ENCODE data around the gene ZNF850. TPM values are rescaled to one million over a fixed set of nuclear protein-coding genes. Genes with fewer than 3 reads are reported as not detected.
"Not testable (repeated sequence)": the region's sequence is repeated elsewhere in the genome, so short reads cannot be mapped to it uniquely, and the experiment has no call there.

The ZNF850 gene
- total RNA-seq, 2 experiments from 2014 or later: 7.4 to 9.3 TPM

DNA sequence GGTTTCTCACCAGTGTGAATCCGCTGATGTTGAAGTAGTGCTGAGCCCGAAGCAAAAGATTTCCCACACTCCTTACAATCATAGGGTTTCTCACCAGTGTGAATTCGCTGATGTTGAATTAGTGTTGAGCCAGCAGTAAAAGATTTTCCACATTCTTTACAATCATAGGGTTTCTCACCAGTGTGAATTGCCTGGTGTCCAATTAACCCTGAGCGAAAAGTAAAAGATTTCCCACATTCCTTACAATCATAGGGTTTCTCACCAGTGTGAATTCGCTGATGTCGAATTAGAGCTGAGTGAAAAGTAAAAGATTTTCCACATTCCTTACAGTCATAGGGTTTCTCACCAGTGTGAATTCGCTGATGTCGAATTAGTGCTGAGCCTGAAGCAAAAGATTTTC is 23.0 kb downstream of the ZNF850 start:
- DNase-seq, H3K27ac Mint-ChIP-seq, H3K4me3 Mint-ChIP-seq, CTCF ChIA-PET, H3K4me1 Mint-ChIP-seq, POLR2A ChIA-PET, H3K27me3 Mint-ChIP-seq: not testable (repeated sequence)
- peaks cover 61% of the 10 kb centered on the region for H3K9me3 Mint-ChIP-seq
- H3K36me3 Mint-ChIP-seq (ENCODE audit: low read depth): peaks cover 85% of the 10 kb centered on the region

DNA sequence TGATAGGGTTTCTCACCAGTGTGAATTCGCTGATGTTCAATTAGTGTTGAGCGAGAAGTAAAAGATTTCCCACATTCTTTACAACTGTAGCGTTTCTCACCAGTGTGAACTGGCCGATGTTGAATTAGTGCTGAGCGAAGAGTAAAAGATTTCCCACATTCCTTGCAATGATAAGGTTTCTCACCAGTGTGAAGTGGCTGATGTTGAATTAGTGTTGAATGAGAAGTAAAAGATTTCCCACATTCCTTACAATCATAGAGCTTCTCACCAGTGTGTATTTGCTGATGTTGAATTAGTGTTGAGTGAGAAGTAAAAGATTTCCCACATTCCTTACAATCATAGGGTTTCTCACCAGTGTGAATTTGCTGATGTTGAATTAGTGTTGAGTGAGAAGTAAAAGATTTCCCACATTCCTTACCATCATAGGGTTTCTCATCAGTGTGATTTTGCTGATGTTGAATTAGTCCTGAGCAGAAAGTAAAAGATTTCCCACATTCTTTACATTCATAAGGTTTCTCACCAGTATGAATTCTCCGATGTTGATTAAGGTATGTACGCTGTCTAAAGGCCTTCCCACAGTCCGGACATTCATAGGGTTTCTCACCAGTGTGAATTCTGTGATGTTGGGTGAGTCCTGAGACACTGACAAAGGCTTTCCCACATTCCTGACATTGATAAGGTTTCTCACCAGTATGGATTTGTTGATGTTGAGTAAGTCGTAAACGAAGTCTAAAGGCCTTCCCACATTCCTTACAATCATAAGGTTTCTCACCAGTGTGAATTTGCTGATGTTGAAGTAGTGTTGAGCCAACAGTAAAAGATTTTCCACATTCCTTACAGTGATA is 24.0 kb downstream of the ZNF850 start:
- CTCF ChIA-PET: no interaction called here
- H3K36me3 Mint-ChIP-seq (ENCODE audit: low read depth): peaks cover 77% of the 10 kb centered on the region

DNA sequence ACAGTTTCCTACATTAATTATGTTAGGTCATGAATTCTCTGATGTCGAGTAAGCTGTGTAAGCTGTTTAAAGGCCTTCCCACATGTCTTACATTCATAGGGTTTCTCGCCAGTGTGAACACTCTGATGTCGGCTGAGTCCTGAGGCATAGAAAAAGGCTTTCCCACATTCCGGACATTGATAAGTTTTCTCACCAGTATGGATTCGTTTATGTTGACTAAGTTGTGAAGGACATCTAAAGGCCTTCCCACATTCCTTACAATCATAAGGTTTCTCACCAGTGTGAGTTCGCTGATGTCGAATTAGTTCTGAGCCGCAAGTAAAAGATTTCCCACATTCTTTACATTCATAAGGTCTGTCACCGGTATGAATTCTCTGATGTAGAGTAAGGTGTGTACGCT is 24.9 kb downstream of the ZNF850 start:
- CTCF ChIA-PET: interaction anchor here (0.6 to 0.7 kb wide), 2 partner anchors 10 to 948 kb away, joined by 4 read pairs; no protein-coding TSS in a partner anchor
- POLR2A ChIA-PET: no interaction called here
- Mint-ChIP-seq H3K4me1 (no peaks in the 10 kb centered on the region), H3K36me3 (ENCODE audit: low read depth) (peaks cover 72% of the 10 kb centered on the region), H3K27ac (no peak overlapping the region), H3K4me3 (no peak overlapping the region), H3K27me3 (no peaks in the 10 kb centered on the region), H3K9me3 (peaks cover 54% of the 10 kb centered on the region)
- no peak for DNase-seq

More for the DNA sequence above, 24.0 kb downstream of the ZNF850 start:
- no peak overlapping the region for H3K27ac Mint-ChIP-seq
- no peak overlapping the region for H3K4me3 Mint-ChIP-seq
- H3K4me1 Mint-ChIP-seq: no peaks in the 10 kb centered on the region
- peaks cover 55% of the 10 kb centered on the region for H3K9me3 Mint-ChIP-seq
- DNase-seq: no peak
- POLR2A ChIA-PET: no interaction called here
- no peaks in the 10 kb centered on the region for H3K27me3 Mint-ChIP-seq

DNA sequence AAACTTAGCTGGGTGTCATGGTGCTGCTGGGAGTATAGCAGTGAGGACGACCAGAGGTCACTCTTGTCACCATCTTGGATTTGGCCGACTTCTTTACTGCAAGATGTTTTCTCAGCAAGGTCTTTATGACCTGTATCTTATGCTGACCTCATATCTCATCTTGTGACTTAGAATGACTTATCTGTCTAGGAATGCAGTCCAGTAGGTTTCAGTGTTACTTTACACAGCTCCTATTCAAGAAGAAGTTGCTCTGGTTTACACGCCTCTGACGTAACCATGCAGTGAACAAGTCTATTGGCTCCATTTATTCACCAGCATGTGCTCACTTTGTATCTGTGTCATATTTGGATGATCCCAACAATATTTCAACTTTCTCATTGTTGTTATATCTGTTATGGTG is 26.7 kb downstream of the ZNF850 start:
- ChIA-PET CTCF (no interaction called here), POLR2A (no interaction called here)
- Mint-ChIP-seq H3K36me3 (ENCODE audit: low read depth) (peaks cover 59% of the 10 kb centered on the region), H3K4me1 (no peaks in the 10 kb centered on the region), H3K27ac (no peak overlapping the region), H3K9me3 (peaks cover 52% of the 10 kb centered on the region), H3K27me3 (no peaks in the 10 kb centered on the region), H3K4me3 (no peak overlapping the region)
- DNase-seq: no peak

DNA sequence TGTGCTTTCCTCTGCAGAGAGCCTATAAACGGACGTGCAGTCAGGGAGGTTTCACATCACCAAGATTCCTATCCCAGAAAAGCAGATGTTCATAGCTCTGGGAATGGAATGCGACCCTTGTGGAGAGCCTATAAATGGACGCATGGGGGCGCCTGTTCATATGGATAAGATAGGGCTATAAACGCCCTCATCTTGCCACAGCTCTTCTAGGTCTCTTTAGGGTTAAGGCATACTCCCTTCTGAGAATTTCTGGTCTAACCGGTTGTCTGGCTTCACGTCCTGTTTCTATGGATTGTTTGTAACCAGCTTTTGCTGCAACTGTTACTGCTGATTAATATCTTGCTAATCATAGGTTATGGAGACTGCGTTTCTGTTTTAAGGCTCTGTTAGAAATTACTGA is 36.4 kb downstream of the ZNF850 start:
- Mint-ChIP-seq H3K9me3 (peaks cover 69% of the 10 kb centered on the region), H3K36me3 (ENCODE audit: low read depth) (peaks cover 41% of the 10 kb centered on the region)
- POLR2A ChIA-PET, H3K4me3 Mint-ChIP-seq, CTCF ChIA-PET, H3K4me1 Mint-ChIP-seq, H3K27me3 Mint-ChIP-seq, DNase-seq, H3K27ac Mint-ChIP-seq: not testable (repeated sequence)

DNA sequence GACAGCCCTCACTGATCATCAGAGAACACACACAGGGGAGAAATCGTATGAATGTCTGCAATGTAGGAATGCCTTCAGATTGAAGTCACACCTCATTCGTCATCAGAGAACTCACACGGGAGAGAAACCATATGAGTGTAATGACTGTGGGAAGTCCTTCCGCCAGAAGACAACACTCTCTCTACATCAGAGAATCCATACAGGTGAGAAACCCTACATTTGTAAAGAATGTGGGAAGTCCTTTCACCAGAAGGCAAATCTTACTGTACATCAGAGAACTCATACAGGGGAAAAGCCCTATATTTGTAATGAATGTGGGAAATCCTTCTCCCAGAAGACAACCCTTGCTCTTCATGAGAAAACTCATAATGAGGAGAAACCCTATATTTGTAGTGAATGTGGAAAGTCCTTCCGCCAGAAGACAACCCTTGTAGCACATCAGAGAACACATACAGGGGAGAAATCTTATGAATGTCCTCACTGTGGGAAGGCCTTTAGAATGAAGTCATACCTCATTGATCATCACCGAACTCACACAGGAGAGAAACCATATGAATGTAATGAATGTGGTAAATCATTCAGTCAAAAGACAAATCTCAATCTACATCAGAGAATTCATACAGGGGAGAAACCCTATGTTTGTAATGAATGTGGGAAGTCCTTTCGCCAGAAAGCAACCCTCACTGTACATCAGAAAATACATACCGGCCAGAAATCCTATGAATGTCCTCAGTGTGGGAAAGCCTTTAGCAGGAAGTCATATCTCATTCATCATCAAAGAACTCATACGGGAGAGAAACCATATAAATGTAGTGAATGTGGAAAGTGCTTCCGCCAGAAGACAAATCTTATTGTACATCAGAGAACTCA is 52.7 kb downstream of the ZNF850 start:
- DNase-seq: no peak

DNA sequence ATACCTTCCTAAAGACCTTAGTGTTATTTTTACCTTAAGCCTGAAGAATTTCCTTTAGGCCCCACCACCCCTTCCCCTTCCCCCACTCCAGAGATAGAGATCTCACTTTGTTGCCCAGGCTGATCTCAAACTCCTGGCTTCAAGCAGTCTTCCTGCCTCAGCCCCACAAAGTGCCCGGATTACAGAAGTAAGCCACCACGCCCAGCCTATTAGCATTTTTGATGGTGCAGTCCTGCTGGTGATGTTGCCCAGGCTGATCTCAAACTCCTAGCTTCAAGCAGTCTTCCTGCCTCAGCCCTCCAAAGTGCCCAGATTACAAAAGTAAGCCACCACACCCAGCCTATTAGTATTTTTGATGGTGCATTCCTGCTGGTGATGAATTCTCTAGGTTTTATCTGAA is 63.2 kb downstream of the ZNF850 start:
- Mint-ChIP-seq H3K4me1 (no peaks in the 10 kb centered on the region), H3K27ac (no peak overlapping the region), H3K36me3 (ENCODE audit: low read depth) (peaks cover 88% of the 10 kb centered on the region), H3K4me3 (no peak overlapping the region), H3K27me3 (no peaks in the 10 kb centered on the region), H3K9me3 (peaks cover 64% of the 10 kb centered on the region)
- ChIA-PET CTCF (no interaction called here), POLR2A (no interaction called here)
- DNase-seq: no peak

More for the DNA sequence above, 52.7 kb downstream of the ZNF850 start:
- Mint-ChIP-seq H3K27me3 (no peaks in the 10 kb centered on the region), H3K27ac (no peak overlapping the region), H3K4me3 (no peak overlapping the region), H3K9me3 (peaks cover 51% of the 10 kb centered on the region), H3K4me1 (no peaks in the 10 kb centered on the region), H3K36me3 (ENCODE audit: low read depth) (peaks cover 63% of the 10 kb centered on the region)
- ChIA-PET POLR2A (no interaction called here), CTCF (no interaction called here)

DNA sequence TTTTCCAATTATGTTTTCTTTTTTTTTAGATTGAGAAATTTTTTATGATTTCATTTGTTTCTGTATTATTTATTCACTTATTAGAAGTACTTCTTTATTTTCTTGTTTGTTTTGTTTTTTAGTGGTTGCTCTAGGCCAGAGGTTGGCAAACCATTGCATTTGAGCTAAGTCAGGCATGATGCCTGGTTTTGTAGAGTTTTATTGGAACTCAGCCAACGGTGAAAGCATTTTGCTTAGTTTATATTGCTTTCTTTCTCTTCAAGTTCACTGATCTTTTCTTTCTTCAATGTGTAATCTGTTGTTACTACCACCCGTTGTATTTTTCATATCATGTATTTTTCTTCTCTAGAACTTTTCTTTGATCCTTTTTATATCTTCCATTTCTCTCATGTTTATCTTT is 65.5 kb downstream of the ZNF850 start:
- H3K4me1 Mint-ChIP-seq: no peaks in the 10 kb centered on the region
- H3K27me3 Mint-ChIP-seq: no peaks in the 10 kb centered on the region
- CTCF ChIA-PET: no interaction called here
- H3K4me3 Mint-ChIP-seq: no peak overlapping the region
- no peak overlapping the region for H3K27ac Mint-ChIP-seq
- POLR2A ChIA-PET: no interaction called here
- H3K36me3 Mint-ChIP-seq (ENCODE audit: low read depth): peaks cover 78% of the 10 kb centered on the region
- DNase-seq: no peak
- H3K9me3 Mint-ChIP-seq: peaks cover 62% of the 10 kb centered on the region

DNA sequence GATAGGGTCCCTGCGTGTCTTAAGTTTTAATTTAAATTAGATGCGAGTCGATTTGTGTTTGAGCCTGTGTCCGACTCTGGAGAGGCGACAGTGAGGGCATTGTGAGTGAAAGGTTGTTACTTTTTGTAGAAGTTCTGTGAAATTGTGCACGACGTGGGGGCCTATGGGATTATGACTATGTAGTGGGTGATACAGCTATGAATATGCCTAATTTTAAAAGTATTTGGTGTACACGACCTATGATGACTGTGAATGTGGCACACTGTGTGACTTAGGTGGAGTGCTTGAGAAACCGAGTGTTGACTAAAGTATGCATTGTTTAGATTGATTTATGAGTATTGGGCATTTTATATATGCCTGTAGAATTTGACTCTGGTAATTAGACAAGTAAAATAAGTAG is 84.5 kb downstream of the ZNF850 start:
- ChIA-PET POLR2A (no interaction called here), CTCF (no interaction called here)
- peak overlapping the region; percentile 96 for H3K27ac Mint-ChIP-seq
- DNase-seq: no peak
- peaks cover 29% of the 10 kb centered on the region for H3K4me1 Mint-ChIP-seq
- H3K36me3 Mint-ChIP-seq (ENCODE audit: low read depth): peaks cover 71% of the 10 kb centered on the region
- H3K4me3 Mint-ChIP-seq: peak overlapping the region; percentile 98
- H3K27me3 Mint-ChIP-seq: no peaks in the 10 kb centered on the region
- peaks cover 26% of the 10 kb centered on the region for H3K9me3 Mint-ChIP-seq

DNA sequence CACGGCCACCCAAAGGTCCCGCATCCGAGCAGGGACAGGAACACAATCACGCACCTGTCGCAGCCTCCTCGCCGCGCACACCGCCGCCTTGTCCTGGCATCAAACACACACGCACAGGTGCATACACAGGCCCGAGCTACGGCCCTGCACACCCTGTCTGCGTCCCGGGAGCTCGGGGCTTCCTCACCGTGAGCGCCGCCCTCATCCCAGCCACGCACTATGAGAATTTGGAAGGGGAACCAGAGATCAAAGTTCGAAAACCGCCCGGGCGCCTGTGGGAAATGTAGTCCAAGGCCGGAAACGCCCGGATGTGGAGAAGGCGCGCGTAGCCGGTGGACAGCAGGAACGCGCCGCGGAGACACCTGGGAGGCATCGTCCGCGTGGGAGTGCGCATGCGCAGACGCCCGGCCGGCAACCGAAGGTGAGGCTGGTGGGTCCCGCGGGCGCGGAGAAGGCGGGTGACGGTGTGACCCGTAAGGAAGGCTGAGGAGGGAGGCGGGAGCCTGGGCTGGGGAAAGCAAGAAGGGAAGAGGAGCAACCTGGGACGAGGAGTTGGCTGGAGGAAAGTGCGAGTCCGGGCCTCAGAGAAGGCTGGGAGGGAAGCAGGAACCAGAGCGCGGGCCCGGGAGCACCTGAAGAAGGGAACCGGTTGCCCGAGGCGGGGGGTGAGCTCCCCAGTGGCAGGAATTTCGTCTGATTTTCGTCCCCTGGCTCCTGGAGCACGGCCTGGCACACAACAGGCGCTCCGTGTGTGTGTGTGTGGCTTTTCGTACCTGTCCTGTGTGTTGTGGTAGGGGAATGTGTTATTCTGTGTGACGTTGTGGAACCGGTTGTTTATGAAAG is 85.2 kb downstream of the ZNF850 start, which contains the start of gene ZNF567:
ZNF567 (plus strand) TSS at position 399 of the 843 bp plus-strand sequence. CDS start 7,256 bp downstream, outside the sequence.
- CTCF ChIA-PET: no interaction called here
- no peaks in the 10 kb centered on the region for H3K27me3 Mint-ChIP-seq

DNA sequence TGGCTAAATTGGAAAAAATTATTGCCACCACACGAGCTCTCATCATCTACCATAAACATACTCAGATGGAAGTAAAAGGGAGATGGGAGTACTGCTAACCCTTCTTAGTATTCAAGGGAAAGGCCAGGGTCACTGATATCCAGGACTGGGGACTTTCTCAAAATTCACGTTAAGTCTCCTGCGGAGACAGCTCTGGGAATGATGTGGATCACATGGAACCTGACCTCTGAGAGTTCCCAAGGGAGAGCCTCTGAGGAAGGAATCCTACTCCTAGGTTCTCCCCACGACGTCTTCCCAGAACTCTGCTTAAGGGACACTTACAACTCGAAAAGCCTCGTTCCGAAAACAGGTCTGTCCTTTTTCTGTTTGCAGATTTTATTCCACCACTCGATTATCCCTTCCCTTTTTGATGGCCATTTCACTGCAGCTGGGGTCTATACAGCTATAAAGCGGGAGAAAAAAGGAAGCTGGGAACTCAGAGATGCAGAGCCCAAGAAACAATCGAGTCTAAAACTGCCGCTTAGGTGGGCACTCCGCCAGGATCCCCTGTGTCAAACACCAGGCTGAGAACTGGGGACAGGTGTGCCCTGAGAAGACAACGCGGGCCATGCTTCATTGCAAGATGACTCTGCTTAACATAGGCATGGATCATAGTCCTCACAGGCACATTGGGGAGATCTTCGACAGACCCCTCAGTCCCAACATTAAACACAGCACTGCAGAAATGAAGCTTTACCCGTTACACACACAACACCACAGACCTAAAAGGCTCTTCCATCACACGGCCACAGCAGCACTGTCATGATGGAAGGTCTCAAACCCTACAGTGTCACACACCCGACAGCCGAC is 86.0 kb downstream of the ZNF850 start:
- no peak for DNase-seq
- ChIA-PET CTCF (no interaction called here), POLR2A (no interaction called here)
- H3K4me1 Mint-ChIP-seq: peaks cover 29% of the 10 kb centered on the region
- peaks cover 65% of the 10 kb centered on the region for H3K36me3 Mint-ChIP-seq (ENCODE audit: low read depth)
- no peaks in the 10 kb centered on the region for H3K27me3 Mint-ChIP-seq
- H3K27ac Mint-ChIP-seq: peak overlapping the region; percentile 96
- peaks cover 22% of the 10 kb centered on the region for H3K9me3 Mint-ChIP-seq
- peak overlapping the region; percentile 98 for H3K4me3 Mint-ChIP-seq

More for the DNA sequence above, 85.2 kb downstream of the ZNF850 start, which contains the start of gene ZNF567:
- peak; percentile 98 for DNase-seq
- Mint-ChIP-seq H3K4me1 (peaks cover 29% of the 10 kb centered on the region), H3K9me3 (peaks cover 25% of the 10 kb centered on the region), H3K4me3 (peak within 1 kb of the TSS; percentile 98), H3K27ac (peak within 1 kb of the TSS; percentile 96), H3K36me3 (ENCODE audit: low read depth) (peaks cover 69% of the 10 kb centered on the region)
- POLR2A ChIA-PET: no interaction called here

DNA sequence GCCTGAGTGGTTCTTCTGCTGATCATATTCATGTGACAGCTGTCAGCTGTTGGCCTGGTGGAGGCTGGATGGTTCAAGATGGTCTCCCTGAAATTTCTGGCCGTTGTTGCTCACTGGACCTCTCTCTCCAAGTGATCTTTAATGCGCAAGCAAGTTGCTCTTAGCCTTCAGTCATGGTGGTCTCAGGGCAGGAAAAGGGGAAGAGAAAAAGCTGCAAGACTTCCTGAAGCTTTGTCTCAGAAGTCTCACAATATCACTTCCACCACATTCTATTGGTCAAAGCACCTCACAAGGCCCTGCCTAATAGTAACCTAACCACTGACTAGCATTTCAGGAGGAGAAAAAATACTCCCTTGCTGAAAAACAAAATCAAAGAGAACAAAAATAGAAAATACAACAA is 86.8 kb downstream of the ZNF850 start:
- Mint-ChIP-seq H3K36me3 (ENCODE audit: low read depth) (peaks cover 66% of the 10 kb centered on the region), H3K27me3 (no peaks in the 10 kb centered on the region), H3K27ac (no peak overlapping the region), H3K4me3 (peak overlapping the region; percentile 98), H3K9me3 (peaks cover 22% of the 10 kb centered on the region), H3K4me1 (peaks cover 29% of the 10 kb centered on the region)
- ChIA-PET POLR2A (no interaction called here), CTCF (no interaction called here)
- DNase-seq: no peak

All from activated CD4-positive, alpha-beta T cell treated with anti-CD3 and anti-CD28 coated beads, Interleukin-2, amount 10 ng/mL, durations not matched to agents 7 days and 5 days (primary cell).